ENCODE measurements around the gene WNT8B. TPM values are rescaled to one million over a fixed set of nuclear protein-coding genes. Genes with fewer than 3 reads are reported as not detected.

WNT8B gene
- total RNA-seq, 2 donors from 2014 or later = not detected

- Mint-ChIP-seq H3K27ac (peak overlapping the region in 1 of 2 donors; percentile 80), H3K4me3 (peak overlapping the region; percentile 17), H3K9me3 (no peaks in the 10 kb centered on the region), H3K36me3 (peaks cover 12% of the 10 kb centered on the region), H3K27me3 (no peaks in the 10 kb centered on the region), H3K4me1 (ENCODE audit: low read depth in 2 of 2) (peaks cover 23 to 30% of the 10 kb centered on the region in 2 donors)
- DNase-seq (ENCODE audit: low spot score) = no peak
- no peak for ATAC-seq
Measured at GRCh38 chr10:100531761-100532160, 69.0 kb downstream of the WNT8B start.

Other genes with a start within 250 kb of the WNT8B start
- 10 to 100 TPM; 37.2 to 39.6 TPM for gene CHUK, start 233.4 kb upstream of the WNT8B start, total RNA-seq
- gene CWF19L1, start 195.4 kb upstream of the WNT8B start, total RNA-seq = 10 to 100 TPM; 42.8 to 51.6 TPM
- 10 to 100 TPM; 40.5 to 47.3 TPM for gene BLOC1S2, start 176.3 kb upstream of the WNT8B start, total RNA-seq
- gene PKD2L1, start 132.8 kb upstream of the WNT8B start, total RNA-seq = not detected
- 10 to 100 TPM; 51.4 to 80.1 TPM for gene SCD, start 115.8 kb upstream of the WNT8B start, total RNA-seq
- 10 to 100 TPM; 22.7 to 62.2 TPM for gene SEC31B, start 56.9 kb downstream of the WNT8B start, total RNA-seq
- 100 to 1,000 TPM; 165 to 209 TPM for gene NDUFB8, start 66.9 kb downstream of the WNT8B start, total RNA-seq
- 10 to 100 TPM; 49.2 to 57.6 TPM for gene HIF1AN, start 72.9 kb downstream of the WNT8B start, total RNA-seq

Measured in natural killer cell treated with Interleukin-12 subunit alpha and Interleukin-12 subunit beta and Interleukin-15 and Interleukin-18, amount 100 ng/mL, for 72 hours (primary cell).